Stimulated activated CD4-positive, alpha-beta T cell treated with anti-CD3 and anti-CD28 coated beads, Interleukin-2, amount 100 ng/mL, for 24 hours (primary cell): ENCODE results near the gene HNRNPU.
"Not testable (repeated sequence)": the region's sequence is repeated elsewhere in the genome, so short reads cannot be mapped to it uniquely, and the experiment has no call there.

Source experiments
- DNase-seq, 2 donors: peaks; one replicate each; pipeline ENCODE4 v3.0.0-alpha.2; 2020

Gene HNRNPU

DNA sequence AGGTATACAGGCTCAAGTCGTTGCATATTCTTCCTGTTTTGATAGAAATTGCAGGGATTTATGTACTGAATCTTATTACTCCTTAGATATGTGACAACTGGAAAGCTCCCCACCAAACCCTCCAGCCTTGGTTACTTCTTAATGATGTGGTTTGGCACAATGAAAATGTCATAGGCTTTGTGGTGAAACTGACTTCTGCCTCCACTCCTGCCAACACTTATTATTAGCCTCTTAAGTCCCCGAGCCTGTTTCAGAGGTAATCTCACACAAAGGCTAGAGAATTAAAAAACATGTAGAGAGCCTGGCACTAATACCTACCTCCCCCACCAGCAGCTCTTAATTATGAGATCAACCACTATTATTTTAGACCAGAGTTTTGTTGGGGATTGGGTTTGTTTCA is 24.7 kb downstream of the HNRNPU start:
- DNase-seq = no peak

DNA sequence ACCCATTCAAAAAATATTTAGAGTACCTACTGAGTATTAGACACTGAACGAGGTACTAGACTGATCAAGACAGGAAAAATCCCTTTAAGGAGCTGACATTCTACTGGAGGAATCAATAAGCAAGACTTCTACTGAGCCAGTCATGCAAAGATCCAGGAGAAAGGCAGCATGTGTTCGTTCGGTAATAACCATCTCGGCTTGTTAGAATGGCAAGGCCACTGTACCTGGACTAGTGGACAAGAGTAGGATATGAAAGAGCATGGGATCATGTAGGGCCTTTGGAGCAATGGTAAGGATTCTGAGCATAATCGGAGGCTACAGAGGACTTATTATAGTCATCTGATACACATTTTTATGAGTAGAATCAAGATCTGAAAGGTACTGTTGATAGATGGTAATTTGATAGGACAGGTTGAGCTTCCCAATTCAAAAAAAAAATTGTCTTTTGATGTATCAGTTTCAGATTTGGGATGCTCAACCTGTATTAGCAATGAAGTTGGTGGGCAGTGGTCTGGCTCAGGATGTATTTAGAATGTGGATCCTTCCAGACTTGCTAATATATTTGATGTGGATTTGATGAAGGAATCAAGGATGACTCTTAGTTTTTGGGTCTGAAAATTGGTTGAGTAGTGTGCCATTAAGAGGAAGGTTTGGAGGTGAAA is 26.6 kb downstream of the HNRNPU start:
- DNase-seq = no peak

DNA sequence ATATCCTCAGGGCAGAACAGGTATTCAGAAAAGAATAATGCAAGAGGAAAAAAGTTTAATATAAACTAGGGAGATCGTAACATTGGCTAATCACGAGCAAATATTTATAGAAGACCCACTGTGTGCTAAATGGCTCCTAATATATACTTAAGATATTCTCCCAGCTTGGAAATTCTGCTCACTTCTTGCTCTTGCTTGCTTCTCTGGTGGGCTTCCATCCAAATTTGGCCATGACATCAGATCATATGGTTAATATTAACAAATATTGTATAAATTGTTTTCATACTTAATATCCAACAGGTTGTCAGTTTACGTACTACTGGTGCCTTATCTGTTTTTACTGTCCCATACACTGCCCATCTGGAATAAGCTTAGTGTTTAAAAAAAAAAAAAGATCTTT is 27.8 kb downstream of the HNRNPU start:
- no peak for DNase-seq

DNA sequence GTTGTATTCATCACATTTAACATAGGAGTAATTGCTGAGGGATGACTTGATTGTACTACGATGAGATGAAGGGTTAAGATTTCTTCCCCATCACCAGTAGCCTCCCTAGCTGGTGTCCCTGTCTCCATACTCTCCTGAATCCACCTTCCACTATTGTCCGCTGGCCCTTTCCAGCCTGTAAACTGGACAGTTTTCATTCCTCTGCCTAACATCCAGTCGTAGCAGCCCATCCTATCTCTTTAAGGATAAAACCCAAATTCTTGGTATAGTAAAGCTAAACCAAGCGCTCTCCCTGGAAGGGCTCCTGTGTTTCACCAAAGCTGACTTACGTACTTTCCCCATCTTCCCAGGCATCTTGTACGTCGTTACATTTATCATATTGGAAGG is 28.2 kb downstream of the HNRNPU start:
- DNase-seq = peak in 1 of 2 donors; percentile 25

DNA sequence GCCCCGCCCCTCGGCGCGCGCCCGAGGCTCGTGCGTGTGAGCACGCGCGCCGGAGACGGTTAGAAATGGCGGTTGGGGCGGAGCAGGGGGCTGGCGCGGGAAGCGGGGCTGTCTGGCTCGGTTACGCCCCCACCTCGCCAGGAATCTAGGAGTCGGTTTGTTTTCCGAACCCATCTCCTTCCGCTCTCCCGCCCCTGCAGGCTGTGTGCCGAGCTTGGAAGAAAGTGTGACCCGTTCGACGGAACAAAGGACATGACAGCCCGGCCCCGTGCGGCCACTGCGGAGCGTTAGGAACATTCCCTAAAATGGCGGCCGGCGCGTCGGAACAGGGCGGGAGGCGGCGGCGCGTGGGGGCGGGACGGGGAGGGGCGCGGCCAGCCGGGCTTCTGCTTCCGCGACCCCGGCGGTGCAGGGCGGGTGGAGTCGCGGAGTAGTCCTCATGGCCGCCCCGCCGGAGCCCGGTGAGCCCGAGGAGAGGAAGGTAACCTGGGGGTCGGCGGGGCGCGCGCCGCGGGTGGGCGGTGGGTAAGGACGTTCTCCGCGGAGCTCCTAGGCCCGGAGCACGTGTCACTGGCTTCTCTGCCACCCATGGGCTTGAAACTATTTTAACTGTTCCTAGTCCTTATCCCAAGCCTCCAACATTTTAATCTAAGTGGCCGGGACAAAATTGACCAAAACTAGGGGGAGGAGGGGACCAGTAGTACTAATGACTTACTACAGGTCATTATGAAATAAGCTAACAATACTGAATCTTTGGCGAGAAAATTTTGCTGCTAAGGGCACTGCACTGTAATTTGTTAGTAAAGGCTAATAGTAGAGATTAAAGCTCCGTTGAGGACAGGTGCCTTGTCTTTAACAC is 28.8 kb downstream of the HNRNPU start, which contains the start of gene COX20:
COX20 (plus strand) TSS at position 383 of the 859 bp plus-strand sequence; CDS start at position 440, 57 bp downstream.
- peak; percentile 89 to 91 for DNase-seq

DNA sequence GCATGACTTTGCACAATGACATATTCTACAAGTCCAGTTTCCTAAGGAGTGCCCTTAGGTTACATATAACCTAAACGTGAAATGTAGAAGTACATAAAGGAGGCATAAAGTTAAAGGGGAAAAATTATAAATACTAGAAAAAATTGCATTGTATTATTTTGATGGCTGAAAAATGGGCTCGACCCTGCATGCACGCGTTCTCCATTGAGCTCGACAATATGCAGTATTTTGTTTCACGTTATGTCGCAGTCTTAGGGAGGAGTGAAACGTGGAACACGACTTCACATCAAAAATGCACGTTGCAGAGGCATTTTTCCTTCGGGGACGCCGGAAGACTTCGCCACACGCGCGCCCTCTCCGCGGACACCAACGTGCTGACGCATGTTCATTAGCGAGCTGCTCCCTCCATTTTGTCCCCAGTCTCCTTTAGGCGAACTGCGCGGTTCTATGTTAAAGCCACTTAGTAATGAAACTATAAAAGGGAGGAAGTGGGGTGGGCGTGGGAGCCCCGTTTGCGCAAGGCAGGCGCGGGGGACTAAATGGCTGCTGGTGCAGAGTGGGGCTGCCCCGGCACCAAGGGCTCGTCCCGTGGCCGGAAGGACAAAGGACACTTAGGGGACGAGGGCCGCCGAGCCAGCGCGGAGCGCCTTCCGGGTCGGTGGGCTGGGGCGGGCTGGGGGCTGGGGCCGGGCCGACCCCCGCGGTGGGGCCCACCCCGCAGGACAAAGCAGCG is 29.6 kb downstream of the HNRNPU start:
- DNase-seq = peak; percentile 89 to 91

DNA sequence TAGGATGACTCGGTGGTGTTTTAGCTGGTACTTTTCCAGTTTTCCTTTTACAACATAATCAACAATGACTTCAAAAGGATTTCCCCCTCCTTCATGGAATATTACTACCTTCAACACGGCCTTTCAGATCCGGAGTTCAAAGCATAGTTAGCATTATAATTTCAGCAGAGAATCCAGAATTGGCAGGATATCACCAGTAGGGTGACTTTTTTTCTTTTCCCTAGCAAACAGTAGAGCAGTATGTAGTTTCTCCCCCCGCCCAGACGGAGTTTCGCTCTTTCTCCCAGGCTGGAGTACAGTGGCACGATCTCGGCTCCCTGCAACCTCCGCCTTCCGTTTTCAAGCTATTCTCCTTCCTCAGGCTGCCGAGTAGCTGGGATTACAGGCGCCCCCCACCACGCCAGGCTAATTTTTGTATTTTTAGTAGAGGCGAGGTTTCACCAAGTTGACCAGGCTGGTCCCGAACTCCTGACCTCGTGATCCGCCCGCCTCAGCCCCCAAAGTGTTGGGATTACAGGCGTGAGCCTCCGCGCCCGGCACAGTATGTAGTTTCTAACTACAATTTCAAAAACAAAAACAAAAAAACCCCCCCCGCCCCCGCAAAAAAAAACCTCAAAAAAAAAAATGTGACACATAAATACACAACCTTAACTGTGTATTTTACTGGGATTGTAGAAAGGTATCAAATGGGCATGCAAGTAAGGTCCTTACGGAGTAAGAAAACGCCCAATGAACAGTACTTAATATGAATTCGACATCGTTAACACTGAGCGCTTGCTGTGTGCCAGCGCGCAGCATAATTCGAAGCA is 30.4 kb downstream of the HNRNPU start:
- peak; percentile 57 to 61 for DNase-seq

DNA sequence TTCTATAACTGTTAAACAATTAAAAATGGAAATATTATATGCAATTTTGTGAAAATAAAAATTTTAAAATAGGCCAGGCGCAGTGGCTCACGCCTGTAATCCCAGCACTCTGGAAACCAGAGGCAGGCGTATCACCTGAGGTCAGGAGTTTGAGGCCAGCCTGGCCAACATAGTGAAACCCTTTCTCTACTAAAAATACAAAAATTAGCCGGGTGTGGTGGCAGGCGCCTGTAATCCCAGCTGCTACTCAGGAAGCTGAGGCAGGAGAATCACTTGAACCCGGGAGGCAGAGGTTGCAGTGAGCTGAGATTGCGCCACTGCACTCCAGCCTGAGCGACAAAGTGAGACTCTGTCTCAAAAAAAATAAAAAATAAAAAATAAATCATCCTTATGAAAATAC is 31.1 kb downstream of the HNRNPU start:
- DNase-seq = not testable (repeated sequence)

DNA sequence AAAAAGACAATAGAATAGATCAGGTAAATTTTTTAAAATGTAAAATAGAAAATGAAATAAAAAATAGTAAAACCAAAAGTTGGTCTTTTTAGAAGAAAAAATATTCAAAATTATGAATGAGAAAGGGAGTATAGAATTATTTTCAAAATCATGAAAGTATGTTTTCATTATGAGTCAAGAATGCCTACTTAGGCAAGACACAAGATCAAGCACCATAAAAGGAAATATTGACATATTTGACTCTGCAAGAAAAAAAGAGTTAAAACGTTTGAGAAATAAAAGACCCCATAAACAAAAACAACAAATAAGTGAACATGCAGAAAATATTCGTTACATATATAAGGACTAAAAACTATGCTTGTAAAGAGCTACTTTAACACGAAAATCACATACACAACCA is 33.7 kb downstream of the HNRNPU start:
- no peak for DNase-seq

DNA sequence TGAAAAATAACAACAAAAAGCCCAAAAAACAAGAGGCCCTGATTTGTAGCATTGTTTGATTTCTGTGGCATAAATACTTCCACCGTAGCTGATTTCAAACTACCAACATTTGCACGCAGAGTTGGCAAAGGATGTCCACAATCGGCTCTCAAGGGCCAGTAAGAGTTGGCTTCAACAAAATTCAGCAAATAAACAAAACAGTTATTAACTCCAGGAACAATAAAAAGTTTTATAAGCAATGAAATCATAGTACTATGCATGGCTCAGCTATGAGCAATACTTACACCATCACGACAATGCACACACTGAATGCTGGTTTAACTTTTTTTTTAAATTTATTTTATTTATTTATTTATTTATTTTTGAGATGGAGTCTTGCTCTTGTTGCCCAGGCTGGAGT is 37.6 kb downstream of the HNRNPU start:
- DNase-seq = no peak

DNA sequence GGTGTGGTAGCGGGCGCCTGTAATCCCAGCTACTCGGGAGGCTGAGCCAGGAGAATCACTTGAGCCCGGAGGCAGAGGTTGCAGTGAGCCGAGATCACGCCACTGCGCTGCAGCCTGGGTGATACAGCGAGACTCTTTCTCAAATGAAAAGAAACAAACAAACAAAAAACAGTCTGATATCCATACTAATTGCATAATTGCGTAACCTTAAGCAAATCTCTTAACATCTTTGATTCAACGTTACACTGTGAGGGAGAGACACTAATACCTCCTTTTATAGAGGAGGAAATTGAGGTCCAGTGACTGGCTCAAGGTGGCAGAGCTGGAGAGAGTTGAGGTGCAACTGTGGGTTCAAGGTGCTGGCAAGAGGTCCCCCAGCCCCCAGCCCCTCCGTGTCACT is 41.5 kb downstream of the HNRNPU start:
- DNase-seq = no peak

DNA sequence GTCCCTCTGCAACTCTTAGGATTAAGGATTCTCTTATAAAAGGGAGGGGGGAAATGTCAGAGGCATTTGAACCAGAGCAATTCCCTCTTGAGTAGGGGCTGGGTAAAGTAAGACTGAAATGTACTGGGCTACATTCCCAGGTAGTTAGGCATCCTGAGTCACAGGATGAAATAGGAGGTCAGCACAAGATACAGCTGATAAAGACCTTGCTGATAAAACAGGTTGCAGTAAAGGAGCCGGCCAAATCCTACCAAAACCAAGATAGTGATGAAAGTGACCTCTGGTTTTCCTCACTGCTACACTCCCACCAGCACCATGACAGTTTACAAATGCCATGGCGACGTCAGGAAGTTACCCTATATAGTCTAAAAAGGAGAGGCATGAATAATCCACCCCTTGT is 43.2 kb downstream of the HNRNPU start:
- DNase-seq = no peak

DNA sequence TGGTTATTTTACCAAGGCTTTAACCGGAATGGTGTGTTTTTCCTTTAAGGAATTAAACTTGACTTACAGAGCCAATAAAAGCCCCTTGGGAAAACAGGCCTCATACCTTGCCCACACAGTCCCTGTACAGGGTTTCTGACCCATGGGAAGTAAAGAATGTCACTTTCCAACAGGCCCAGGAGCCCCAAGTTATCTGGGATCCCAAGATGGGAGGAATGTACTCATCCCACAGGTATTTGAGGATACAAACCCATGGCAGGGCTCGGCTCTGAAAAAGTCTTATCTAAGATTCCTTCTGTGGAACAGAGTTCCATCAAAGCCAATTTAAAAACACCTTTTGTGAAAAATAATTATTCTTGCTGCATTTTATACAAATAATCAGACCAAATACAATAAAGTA is 44.2 kb downstream of the HNRNPU start:
- no peak for DNase-seq

DNA sequence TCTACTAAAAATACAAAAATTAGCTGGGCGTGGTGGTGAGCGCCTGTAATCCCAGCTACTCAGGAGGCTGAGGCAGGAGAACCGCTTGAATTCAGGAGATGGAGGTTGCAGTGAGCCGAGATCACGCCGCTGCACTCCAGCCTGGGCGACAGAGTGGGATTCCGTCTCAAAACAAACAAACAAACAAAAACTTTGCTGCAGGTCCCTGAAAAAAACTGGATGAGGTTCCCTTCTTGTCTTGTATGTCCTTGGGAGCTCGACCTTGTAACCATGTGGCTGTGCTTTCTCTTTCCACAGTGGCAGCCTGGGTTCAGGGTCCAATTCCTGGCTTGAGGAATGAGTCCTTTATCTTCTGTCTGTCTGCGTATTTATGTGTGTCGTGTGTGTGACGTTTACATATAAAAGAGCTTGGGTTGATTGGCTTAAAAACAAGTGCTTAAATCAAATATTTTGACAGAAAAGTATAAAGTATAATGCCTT is 46.9 kb downstream of the HNRNPU start:
- DNase-seq = no peak

DNA sequence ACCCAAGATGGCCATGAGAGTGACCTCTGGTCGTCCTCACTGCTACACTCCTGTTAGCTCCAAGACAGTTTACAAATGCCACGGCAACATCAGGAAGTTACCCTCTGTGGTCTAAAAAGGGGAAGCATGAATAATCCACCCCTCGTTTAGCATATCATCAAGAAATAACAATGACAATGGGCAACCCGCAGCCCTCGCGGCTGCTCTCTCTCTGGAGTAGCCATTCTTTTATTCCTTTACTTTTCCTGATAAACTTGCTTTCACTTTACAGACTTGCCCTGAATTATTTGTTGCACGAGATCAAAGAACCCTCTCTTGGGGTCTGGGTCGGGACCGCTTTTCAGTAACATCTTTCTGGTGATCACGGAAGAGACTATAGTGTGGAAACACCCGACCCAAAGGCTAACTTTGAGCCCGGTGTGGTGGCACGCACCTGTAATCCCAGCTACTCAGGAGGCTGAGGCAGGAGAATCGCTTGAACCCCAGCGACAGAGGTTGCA is 48.7 kb downstream of the HNRNPU start:
- no peak for DNase-seq

DNA sequence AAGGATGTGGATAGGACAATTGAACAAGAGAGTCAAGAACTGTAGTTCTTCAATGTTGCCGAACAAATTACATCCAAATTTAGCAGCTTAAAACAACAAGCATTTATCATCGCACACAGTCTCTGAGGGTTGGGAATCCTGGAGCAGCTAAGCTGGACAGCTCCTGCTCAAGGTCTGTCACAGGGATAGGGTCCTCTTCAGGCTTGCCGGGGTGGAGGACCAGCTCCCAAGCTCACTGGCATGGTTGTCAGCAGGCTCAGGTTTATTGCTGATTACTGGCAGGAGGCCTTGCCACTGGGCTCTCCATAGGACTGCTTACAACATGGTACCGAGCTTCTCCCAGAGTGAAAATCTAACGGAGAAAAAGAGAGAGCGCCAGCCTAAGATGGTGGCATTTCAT is 51.0 kb downstream of the HNRNPU start:
- no peak for DNase-seq

DNA sequence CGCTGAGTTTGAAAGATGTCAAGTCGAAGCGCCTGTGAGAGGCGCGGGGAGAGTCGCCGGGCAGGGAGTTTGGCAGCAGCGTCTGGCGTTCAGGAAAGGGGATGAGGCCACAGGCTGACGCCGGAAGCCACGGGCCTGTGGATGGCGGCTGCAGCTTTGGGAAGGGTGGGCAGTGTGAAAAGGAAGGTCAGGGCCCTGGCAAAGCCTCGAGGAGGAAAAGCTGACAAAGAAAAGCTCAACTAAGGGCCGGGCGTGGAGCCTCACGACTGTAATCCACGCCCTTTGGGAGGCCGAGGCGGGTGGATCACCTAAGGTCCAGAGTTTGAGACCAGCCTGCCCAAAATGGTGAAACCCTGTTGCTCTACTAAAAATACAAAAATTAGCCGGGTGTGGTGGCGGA is 54.1 kb downstream of the HNRNPU start:
- DNase-seq = no peak

DNA sequence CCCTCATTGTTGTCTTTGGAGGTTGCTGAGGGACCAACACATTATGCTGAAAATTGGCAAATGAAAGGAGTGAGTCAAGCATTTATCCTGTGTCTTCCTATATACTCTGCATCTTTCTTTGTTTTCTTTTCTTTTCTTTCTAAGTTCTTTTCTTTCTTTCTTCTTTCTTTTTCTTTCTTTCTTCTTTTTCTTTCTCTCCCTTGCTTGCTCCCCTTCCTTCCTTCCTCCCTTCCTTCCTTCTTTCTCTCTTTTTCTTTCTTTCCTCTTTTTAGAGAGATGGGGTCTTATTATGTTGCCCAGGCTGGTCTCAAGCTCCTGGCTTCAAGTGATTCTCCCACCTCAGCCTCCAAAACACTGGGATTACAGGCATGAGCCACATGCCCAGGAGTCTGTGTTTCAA is 57.2 kb downstream of the HNRNPU start:
- DNase-seq = no peak

DNA sequence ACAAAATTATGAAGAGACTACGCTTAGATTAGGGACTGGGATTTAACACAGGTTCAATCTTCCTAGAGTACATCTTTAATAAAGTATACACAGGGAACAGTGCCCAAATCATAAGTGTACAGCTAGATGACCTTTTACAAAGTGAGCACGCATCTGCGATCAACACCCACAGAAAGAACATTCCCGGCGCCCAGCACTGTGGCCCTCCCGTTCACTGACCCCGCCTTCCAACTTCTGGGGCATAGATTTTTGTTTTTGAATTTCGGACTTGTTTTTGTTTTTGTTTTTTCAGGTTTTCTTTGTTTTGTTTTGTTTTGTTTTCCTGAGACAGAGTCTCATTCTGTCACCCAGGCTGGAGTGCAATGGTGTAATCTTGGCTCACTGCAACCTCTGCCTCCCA is 59.5 kb downstream of the HNRNPU start:
- no peak for DNase-seq

DNA sequence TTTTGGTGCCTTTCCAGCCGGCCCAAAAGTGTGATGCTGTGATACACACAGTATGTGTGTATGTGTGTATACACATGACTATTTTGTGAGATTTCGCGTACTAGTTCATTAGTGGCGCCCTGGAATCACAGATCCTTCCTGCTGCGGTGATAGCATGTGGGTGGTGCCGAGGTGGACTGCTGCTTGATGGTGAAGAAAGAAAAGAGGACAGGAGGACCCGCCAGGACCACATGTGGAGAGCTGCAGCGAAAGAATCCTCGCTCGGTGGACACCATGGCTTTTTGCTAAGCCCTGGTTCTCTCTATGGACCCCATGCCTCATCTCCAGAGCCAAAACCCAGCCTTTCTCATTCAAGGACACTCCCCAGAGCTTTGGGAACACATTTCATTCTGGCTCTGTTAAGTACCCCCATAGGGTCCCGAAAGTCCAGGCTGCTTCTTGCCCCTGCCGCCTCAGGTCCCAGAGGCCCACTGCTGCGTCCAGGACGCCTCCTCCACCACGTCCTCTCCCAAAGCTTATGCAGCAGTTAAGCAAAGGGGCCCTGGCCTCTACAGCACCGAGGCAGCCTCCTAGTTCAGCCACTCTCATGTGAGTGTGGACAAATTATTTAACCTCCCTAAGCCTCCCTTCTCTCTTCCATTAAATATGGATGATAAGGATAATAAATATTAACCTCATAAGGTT is 61.6 kb downstream of the HNRNPU start:
- DNase-seq = no peak

DNA sequence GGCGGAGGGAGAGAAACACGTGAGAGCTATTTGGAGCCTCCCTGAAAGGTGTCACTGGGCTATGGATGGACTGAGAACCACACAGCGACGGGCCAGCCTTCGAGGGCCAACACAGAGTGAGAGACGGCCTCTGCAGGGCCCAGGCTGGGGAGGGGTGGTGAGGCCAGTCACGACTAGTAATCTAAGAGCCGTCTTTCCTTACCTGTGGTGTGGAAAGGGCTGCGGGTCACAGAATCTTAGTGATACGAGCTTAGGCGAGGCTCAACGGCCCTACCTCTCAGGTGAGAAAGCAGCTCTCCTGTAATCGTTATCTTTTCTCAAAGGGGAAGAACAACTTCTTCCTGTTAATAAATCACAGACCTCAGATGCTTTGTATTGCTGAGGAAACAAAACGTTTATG is 62.3 kb downstream of the HNRNPU start:
- no peak for DNase-seq

DNA sequence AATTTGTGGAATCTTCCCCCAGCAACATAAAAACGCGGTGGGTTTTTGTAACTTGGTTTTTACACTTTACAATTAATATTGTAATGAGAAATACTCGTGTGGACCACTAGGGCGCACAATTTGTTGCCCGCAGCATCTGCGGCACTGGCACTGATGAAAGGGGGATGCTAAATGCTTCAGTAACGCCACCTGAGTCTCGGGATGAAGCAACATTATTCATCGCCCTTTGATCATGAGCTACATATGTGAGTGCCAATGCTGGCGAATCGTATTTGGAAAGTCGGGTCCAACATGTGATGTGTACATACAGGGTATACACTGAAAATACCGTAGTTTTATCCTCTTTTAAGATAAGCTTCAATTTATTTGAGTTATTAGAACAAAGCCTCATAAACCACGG is 63.1 kb downstream of the HNRNPU start:
- DNase-seq = peak; percentile 43 to 51
